Astrocyte of the cerebellum (primary cell): ENCODE data around the gene KCNMA1.
A peak's percentile ranks its signal among the peaks of the same experiment; 100 is the strongest.

Experiments used
- DNase-seq: peaks from one replicate; pipeline ENCODE4 v3.0.0-alpha.2; 2011; ENCODE audit warnings: low read depth
- H3K4me3 ChIP-seq: 2 replicates; pipeline ENCODE4 v1.5.1; 2011; ENCODE audit warnings: mild to moderate bottlenecking, low read depth, low read length, moderate library complexity
- CTCF ChIP-seq: IDR thresholded peaks from 2 replicates; pipeline ENCODE4 v1.5.1; 2012; ENCODE audit warnings: low read length, low read depth, moderate library complexity, mild to moderate bottlenecking; ENCODE audit errors: missing control alignments
- in situ Hi-C: cut with HindIII; loops from 2 replicates; pipeline ENCODE4 v1.10.0; 2017; ENCODE audit warnings: low sequenced_read_pairs

Gene KCNMA1

GRCh38 chr10:77510695-77511094 is 126.9 kb downstream of the KCNMA1 start:
- in situ Hi-C loops = loop anchor here (5.0 kb wide), 1 partner anchor 52 kb away; no protein-coding TSS in a partner anchor
- no peak for DNase-seq
- no peak overlapping the region for H3K4me3 ChIP-seq
- no peak for TF ChIP-seq CTCF

DNA sequence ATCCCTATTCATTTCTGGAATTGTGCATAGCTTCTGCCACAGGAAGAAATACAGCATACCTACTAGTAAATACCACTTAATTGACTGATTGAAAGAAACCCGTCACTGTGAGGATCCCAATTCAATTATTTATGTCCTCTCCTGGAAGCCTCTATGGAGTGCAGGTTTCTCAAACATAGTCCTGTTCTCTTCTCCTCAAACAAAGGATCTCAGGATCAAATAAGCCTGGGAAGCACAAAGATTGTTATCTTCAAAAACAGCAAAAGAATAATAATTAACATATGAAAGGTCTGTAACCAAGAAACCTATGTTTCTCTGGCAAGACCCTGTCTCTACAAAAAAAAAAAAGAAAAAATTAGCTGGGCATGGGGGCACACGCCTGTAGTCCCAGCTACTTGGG is 127.3 kb downstream of the KCNMA1 start:
- in situ Hi-C loops = loop anchor here (5.0 kb wide), 1 partner anchor 52 kb away; no protein-coding TSS in a partner anchor
- no peak for TF ChIP-seq CTCF
- no peak overlapping the region for H3K4me3 ChIP-seq
- no peak for DNase-seq

DNA sequence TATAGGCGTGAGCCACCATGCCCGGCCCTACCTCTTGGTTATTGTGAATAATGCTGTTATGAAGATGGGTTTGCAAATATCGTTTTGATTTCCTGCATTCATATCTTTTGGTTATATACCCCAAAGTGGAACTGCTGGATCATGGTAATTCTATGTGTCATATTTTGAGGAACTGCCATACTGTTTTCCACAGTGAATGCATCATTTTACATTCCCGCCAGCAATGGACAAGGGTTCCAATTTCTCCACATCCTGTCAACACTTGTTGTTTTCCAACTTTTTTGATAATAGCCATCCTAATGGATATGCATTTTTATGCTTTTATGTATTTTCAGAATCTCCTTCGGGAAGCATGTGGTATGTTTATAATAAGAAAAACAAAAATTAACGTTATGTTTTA is 128.2 kb downstream of the KCNMA1 start:
- no peak overlapping the region for H3K4me3 ChIP-seq
- in situ Hi-C loops = no loop called here
- no peak for TF ChIP-seq CTCF
- DNase-seq = no peak

GRCh38 chr10:77507291-77507880 is 130.2 kb downstream of the KCNMA1 start:
- DNase-seq = no peak
- TF ChIP-seq CTCF = no peak
- H3K4me3 ChIP-seq = no peak overlapping the region
- in situ Hi-C loops = no loop called here

- no peak for TF ChIP-seq CTCF
- in situ Hi-C loops = no loop called here
- DNase-seq = no peak
- H3K4me3 ChIP-seq = no peak overlapping the region
Observed at GRCh38 chr10:77506517-77507200, 130.9 kb downstream of the KCNMA1 start.

- no peak overlapping the region for H3K4me3 ChIP-seq
- in situ Hi-C loops = no loop called here
- no peak for TF ChIP-seq CTCF
- peak; percentile 76 for DNase-seq
Observed at GRCh38 chr10:77505431-77506334, 131.9 kb downstream of the KCNMA1 start.
